Thoracic aorta (tissue), 2 donors: Measurements from ENCODE around the gene TRPM4. TPM values are rescaled to one million over a fixed set of nuclear protein-coding genes. Genes with fewer than 3 reads are reported as not detected.

Experiments used
- ATAC-seq: fragments of 150-250 bp; one replicate; pipeline ENCODE4 v1.8.0; 2017; ENCODE audit warnings: low read depth; ENCODE audit not compliant: insufficient number of reproducible peaks, low FRiP score
- DNase-seq: peaks from one replicate; pipeline ENCODE4 v3.0.0-alpha.2; 2020; ENCODE audit warnings: low spot score
- H3K27ac ChIP-seq, 2 donors: fragments of 200-600 bp; sonication (generic); 1 replicate in 1 of 2; 2 replicates in 1 of 2; pipeline ENCODE4 v1.5.1; 2016; ENCODE audit warnings: mild to moderate bottlenecking in 2 of 2, moderate library complexity in 2 of 2
- H3K27me3 ChIP-seq: fragments of 200-600 bp; sonication (generic); replicated peaks from 2 replicates; pipeline ENCODE4 v1.6.0; 2016; ENCODE audit warnings: mild to moderate bottlenecking; ENCODE audit not compliant: insufficient read depth
- H3K36me3 ChIP-seq: fragments of 200-600 bp; sonication (generic); one replicate; pipeline ENCODE4 v1.5.1; 2016
- H3K4me1 ChIP-seq, 2 donors: fragments of 200-600 bp; sonication (generic); 1 replicate in 1 of 2; 2 replicates in 1 of 2; pipeline versions ENCODE4 v1.5.1 to v1.6.0; 2016; ENCODE audit warnings: low read depth in 2 of 2, mild to moderate bottlenecking in 1 of 2; ENCODE audit not compliant: control insufficient read depth in 1 of 2
- H3K4me3 ChIP-seq: fragments of 200-600 bp; sonication (generic); 2 replicates; pipeline ENCODE4 v1.5.1; 2016; ENCODE audit warnings: mild to moderate bottlenecking
- H3K9me3 ChIP-seq: fragments of 200-600 bp; sonication (generic); 2 replicates; pipeline ENCODE4 v1.5.1; 2016
- CTCF ChIP-seq: fragments of 200-600 bp; sonication (generic); IDR thresholded peaks from one replicate; pipeline ENCODE4 v1.5.1; 2019; ENCODE audit warnings: antibody characterized with exemption
- total RNA-seq, 2 donors: library from RNA; depleted of rRNA; stranded (reverse); fragments of >200 nt; gene quantifications; one replicate each; pipeline versions ENCODE4 v1.1.0 to v1.2.3, GENCODE V29; 2016

TRPM4 gene
- total RNA-seq, 2 donors from 2014 or later, result 48.3 to 65.9 TPM

GRCh38 chr19:49241769-49242168, 84.2 kb downstream of the TRPM4 start:
- Histone ChIP-seq H3K4me3 (no peak overlapping the region), H3K27ac (no peak overlapping the region), H3K27me3 (no peaks in the 10 kb centered on the region), H3K9me3 (no peaks in the 10 kb centered on the region), H3K4me1 (no peaks in the 10 kb centered on the region), H3K36me3 (no peaks in the 10 kb centered on the region)
- no peak for ATAC-seq
- no peak for DNase-seq
- no peak for TF ChIP-seq CTCF

- DNase-seq (no peak), ATAC-seq (no peak)
- H3K4me1 ChIP-seq, result no peaks in the 10 kb centered on the region
- no peaks in the 10 kb centered on the region for H3K9me3 ChIP-seq
- H3K36me3 ChIP-seq, result no peaks in the 10 kb centered on the region
- no peaks in the 10 kb centered on the region for H3K27me3 ChIP-seq
- H3K4me3 ChIP-seq, result no peak overlapping the region
- no peak for TF ChIP-seq CTCF
- H3K27ac ChIP-seq, result no peak overlapping the region
These were observed 85.5 kb downstream of the TRPM4 start for GRCh38 chr19:49243129-49243528.

- DNase-seq (no peak), ATAC-seq (no peak)
- no peak overlapping the region for H3K4me3 ChIP-seq
- no peaks in the 10 kb centered on the region for H3K36me3 ChIP-seq
- no peaks in the 10 kb centered on the region for H3K9me3 ChIP-seq
- no peak for TF ChIP-seq CTCF
- H3K27me3 ChIP-seq, result no peaks in the 10 kb centered on the region
- no peak overlapping the region for H3K27ac ChIP-seq
- H3K4me1 ChIP-seq, result no peaks in the 10 kb centered on the region
These were observed 86.1 kb downstream of the TRPM4 start for GRCh38 chr19:49243726-49244125.

- ATAC-seq (no peak), DNase-seq (no peak)
- Histone ChIP-seq H3K4me1 (no peaks in the 10 kb centered on the region), H3K27ac (no peak overlapping the region), H3K27me3 (no peaks in the 10 kb centered on the region), H3K4me3 (no peak overlapping the region), H3K36me3 (no peaks in the 10 kb centered on the region), H3K9me3 (no peaks in the 10 kb centered on the region)
- TF ChIP-seq CTCF, result no peak
These were observed 86.7 kb downstream of the TRPM4 start for GRCh38 chr19:49244256-49244655.

GRCh38 chr19:49247676-49248075, 90.1 kb downstream of the TRPM4 start:
- H3K4me3 ChIP-seq, result no peak overlapping the region
- no peak overlapping the region for H3K27ac ChIP-seq
- no peaks in the 10 kb centered on the region for H3K9me3 ChIP-seq
- no peaks in the 10 kb centered on the region for H3K4me1 ChIP-seq
- H3K27me3 ChIP-seq, result no peaks in the 10 kb centered on the region
- DNase-seq (no peak), ATAC-seq (no peak)
- no peak for TF ChIP-seq CTCF
- no peaks in the 10 kb centered on the region for H3K36me3 ChIP-seq
